ENCODE measurements around the gene DCAF5. TPM values are rescaled to one million over a fixed set of nuclear protein-coding genes. Genes with fewer than 3 reads are reported as not detected.
A peak's percentile ranks its signal among the peaks of the same experiment; 100 is the strongest.
"Not testable (repeated sequence)": the region's sequence is repeated elsewhere in the genome, so short reads cannot be mapped to it uniquely, and the experiment has no call there.

DCAF5 gene
- total RNA-seq, 4 donors from 2014 or later, result 37.4 to 67.1 (median 46.4) TPM

- H3K36me3 ChIP-seq, result peaks cover 7 to 46% (median 25%) of the 10 kb centered on the region in 4 donors
- peaks cover 0 to 14% (median 9%) of the 10 kb centered on the region in 4 donors for H3K4me1 ChIP-seq
- no peaks in the 10 kb centered on the region for H3K27me3 ChIP-seq
- intact Hi-C loops (cut with DNase I), result no loop called here
- TF ChIP-seq POLR2AphosphoS5 (IDR thresholded peaks at IDR 0.05), result no peak
- no peak for TF ChIP-seq CTCF (IDR thresholded peaks at IDR 0.05)
- TF ChIP-seq POLR2A (IDR thresholded peaks at IDR 0.05; ENCODE audit: low read depth), result no peak
- TF ChIP-seq EP300 (IDR thresholded peaks at IDR 0.05), result no peak
- WGBS, result 84% methylated on average over 3 of the region's 3 CpGs
- no peak overlapping the region for H3K27ac ChIP-seq (replicated peaks in 1 of 4)
- no peak for DNase-seq (ENCODE audit: extremely low spot score)
- no peaks in the 10 kb centered on the region for H3K9me3 ChIP-seq
- no peak overlapping the region for H3K4me3 ChIP-seq
These were observed 86.3 kb downstream of the DCAF5 start for GRCh38 chr14:69066396-69067171.

- WGBS, result 96% methylated on average over 4 of the region's 4 CpGs
- intact Hi-C loops (cut with DNase I); H3K27me3 ChIP-seq; DNase-seq (ENCODE audit: extremely low spot score); H3K9me3 ChIP-seq; H3K4me3 ChIP-seq; H3K27ac ChIP-seq (replicated peaks in 1 of 4): not testable (repeated sequence)
- peaks cover 0 to 14% (median 9%) of the 10 kb centered on the region in 4 donors for H3K4me1 ChIP-seq
- peaks cover 14 to 46% (median 28%) of the 10 kb centered on the region in 4 donors for H3K36me3 ChIP-seq
These were observed 87.0 kb downstream of the DCAF5 start for GRCh38 chr14:69065934-69066333.

GRCh38 chr14:69064596-69064995 lies 88.3 kb downstream of the DCAF5 start:
- intact Hi-C loops (cut with DNase I), result no loop called here
- TF ChIP-seq POLR2AphosphoS5 (IDR thresholded peaks at IDR 0.05) (no peak), EP300 (IDR thresholded peaks at IDR 0.05) (no peak), CTCF (IDR thresholded peaks at IDR 0.05) (no peak)
- H3K36me3 ChIP-seq, result peaks cover 14 to 53% (median 29%) of the 10 kb centered on the region in 4 donors
- H3K9me3 ChIP-seq, result no peaks in the 10 kb centered on the region
- no peaks in the 10 kb centered on the region for H3K27me3 ChIP-seq
- peaks cover 0 to 20% (median 18%) of the 10 kb centered on the region in 4 donors for H3K4me1 ChIP-seq
- no peak overlapping the region for H3K4me3 ChIP-seq
- no peak for DNase-seq (ENCODE audit: extremely low spot score)
- H3K27ac ChIP-seq (replicated peaks in 1 of 4), result no peak overlapping the region

- peaks cover 19 to 72% (median 27%) of the 10 kb centered on the region in 4 donors for H3K36me3 ChIP-seq
- WGBS, result 76% methylated on average over 8 of the region's 8 CpGs
- TF ChIP-seq POLR2A (IDR thresholded peaks at IDR 0.05; ENCODE audit: low read depth) (no peak), CTCF (IDR thresholded peaks at IDR 0.05) (no peak), EP300 (IDR thresholded peaks at IDR 0.05) (no peak), POLR2AphosphoS5 (IDR thresholded peaks at IDR 0.05) (peak in 1 of 2 donors; percentile 24)
- H3K27me3 ChIP-seq, result no peaks in the 10 kb centered on the region
- H3K9me3 ChIP-seq, result no peaks in the 10 kb centered on the region
- DNase-seq (ENCODE audit: extremely low spot score), result no peak
- H3K27ac ChIP-seq (replicated peaks in 1 of 4), result peak overlapping the region; percentile 28 to 58 (median 57)
- intact Hi-C loops (cut with DNase I), result no loop called here
- H3K4me3 ChIP-seq, result no peak overlapping the region
- H3K4me1 ChIP-seq, result peaks cover 7 to 40% (median 33%) of the 10 kb centered on the region in 4 donors
These were observed 93.0 kb downstream of the DCAF5 start for GRCh38 chr14:69059658-69060623.

Data from esophagus muscularis mucosa (tissue), 4 donors.